ENCODE data around the gene USP17L29.
"Not testable (repeated sequence)": the region's sequence is repeated elsewhere in the genome, so short reads cannot be mapped to it uniquely, and the experiment has no call there.

USP17L29 gene, protein sequence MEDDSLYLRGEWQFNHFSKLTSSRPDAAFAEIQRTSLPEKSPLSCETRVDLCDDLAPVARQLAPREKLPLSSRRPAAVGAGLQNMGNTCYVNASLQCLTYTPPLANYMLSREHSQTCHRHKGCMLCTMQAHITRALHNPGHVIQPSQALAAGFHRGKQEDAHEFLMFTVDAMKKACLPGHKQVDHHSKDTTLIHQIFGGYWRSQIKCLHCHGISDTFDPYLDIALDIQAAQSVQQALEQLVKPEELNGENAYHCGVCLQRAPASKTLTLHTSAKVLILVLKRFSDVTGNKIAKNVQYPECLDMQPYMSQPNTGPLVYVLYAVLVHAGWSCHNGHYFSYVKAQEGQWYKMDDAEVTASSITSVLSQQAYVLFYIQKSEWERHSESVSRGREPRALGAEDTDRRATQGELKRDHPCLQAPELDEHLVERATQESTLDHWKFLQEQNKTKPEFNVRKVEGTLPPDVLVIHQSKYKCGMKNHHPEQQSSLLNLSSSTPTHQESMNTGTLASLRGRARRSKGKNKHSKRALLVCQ

DNA sequence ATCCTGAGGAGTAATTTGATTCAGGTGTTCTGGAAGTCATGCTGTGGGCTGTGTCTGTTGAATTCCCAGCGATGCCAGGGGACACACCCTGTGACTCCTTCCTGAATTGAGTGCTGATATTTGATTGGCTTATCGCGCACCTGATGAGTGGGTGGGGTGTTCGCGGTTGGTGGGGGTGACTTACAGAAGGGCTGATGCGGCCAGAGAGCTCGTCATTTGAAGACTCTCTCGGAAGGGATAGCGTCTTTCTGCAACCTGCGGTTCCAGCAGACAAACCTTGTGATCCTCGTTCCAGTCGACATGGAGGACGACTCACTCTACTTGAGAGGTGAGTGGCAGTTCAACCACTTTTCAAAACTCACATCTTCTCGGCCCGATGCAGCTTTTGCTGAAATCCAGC lies at the start of gene USP17L29:
TSS of gene USP17L29 (plus strand) at position 301 of the 400 bp plus-strand sequence. CDS start at position 301, 0 bp downstream.
- DNase-seq: not testable (repeated sequence)

DNA sequence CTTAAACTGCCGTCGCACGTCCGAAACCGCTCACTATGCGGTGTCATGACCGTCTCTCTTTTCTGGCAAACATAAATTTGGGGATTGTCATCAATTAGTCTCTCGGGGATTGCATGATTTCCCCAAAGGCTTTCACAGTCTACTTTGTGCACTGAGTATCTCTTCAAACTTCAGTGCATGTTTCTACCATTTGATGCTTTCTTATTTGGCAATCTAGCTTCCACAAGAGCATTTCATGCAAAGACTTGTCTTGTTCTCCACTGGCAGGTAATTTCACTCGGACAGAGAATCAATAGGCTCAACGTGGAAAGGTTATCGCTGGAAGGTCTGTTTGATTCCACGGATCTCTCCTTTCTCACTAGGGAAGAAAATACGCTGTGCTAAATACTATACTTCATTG lies 29.2 kb upstream of the USP17L29 start:
- not testable (repeated sequence) for DNase-seq

DNA sequence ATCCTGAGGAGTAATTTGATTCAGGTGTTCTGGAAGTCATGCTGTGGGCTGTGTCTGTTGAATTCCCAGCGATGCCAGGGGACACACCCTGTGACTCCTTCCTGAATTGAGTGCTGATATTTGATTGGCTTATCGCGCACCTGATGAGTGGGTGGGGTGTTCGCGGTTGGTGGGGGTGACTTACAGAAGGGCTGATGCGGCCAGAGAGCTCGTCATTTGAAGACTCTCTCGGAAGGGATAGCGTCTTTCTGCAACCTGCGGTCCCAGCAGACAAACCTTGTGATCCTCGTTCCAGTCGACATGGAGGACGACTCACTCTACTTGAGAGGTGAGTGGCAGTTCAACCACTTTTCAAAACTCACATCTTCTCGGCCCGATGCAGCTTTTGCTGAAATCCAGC lies 28.6 kb upstream of the USP17L29 start, which contains the start of gene USP17L24:
TSS of gene USP17L24 (plus strand) at position 301 of the 400 bp plus-strand sequence. CDS start at position 301, 0 bp downstream.
- DNase-seq: not testable (repeated sequence)

DNA sequence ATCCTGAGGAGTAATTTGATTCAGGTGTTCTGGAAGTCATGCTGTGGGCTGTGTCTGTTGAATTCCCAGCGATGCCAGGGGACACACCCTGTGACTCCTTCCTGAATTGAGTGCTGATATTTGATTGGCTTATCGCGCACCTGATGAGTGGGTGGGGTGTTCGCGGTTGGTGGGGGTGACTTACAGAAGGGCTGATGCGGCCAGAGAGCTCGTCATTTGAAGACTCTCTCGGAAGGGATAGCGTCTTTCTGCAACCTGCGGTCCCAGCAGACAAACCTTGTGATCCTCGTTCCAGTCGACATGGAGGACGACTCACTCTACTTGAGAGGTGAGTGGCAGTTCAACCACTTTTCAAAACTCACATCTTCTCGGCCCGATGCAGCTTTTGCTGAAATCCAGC lies 23.8 kb upstream of the USP17L29 start, which contains the start of gene USP17L25:
TSS of gene USP17L25 (plus strand) at position 301 of the 400 bp plus-strand sequence. CDS start at position 301, 0 bp downstream.
- DNase-seq: not testable (repeated sequence)

DNA sequence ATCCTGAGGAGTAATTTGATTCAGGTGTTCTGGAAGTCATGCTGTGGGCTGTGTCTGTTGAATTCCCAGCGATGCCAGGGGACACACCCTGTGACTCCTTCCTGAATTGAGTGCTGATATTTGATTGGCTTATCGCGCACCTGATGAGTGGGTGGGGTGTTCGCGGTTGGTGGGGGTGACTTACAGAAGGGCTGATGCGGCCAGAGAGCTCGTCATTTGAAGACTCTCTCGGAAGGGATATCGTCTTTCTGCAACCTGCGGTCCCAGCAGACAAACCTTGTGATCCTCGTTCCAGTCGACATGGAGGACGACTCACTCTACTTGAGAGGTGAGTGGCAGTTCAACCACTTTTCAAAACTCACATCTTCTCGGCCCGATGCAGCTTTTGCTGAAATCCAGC lies 19.1 kb upstream of the USP17L29 start, which contains the start of gene USP17L26:
TSS of gene USP17L26 (plus strand) at position 301 of the 400 bp plus-strand sequence. CDS start at position 301, 0 bp downstream.
- DNase-seq: not testable (repeated sequence)

DNA sequence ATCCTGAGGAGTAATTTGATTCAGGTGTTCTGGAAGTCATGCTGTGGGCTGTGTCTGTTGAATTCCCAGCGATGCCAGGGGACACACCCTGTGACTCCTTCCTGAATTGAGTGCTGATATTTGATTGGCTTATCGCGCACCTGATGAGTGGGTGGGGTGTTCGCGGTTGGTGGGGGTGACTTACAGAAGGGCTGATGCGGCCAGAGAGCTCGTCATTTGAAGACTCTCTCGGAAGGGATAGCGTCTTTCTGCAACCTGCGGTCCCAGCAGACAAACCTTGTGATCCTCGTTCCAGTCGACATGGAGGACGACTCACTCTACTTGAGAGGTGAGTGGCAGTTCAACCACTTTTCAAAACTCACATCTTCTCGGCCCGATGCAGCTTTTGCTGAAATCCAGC lies 14.3 kb upstream of the USP17L29 start, which contains the start of gene USP17L5:
TSS of gene USP17L5 (plus strand) at position 301 of the 400 bp plus-strand sequence. CDS start at position 301, 0 bp downstream.
- not testable (repeated sequence) for DNase-seq

DNA sequence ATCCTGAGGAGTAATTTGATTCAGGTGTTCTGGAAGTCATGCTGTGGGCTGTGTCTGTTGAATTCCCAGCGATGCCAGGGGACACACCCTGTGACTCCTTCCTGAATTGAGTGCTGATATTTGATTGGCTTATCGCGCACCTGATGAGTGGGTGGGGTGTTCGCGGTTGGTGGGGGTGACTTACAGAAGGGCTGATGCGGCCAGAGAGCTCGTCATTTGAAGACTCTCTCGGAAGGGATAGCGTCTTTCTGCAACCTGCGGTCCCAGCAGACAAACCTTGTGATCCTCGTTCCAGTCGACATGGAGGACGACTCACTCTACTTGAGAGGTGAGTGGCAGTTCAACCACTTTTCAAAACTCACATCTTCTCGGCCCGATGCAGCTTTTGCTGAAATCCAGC lies 9.6 kb upstream of the USP17L29 start, which contains the start of gene USP17L27:
TSS of gene USP17L27 (plus strand) at position 301 of the 400 bp plus-strand sequence. CDS start at position 301, 0 bp downstream.
- not testable (repeated sequence) for DNase-seq

DNA sequence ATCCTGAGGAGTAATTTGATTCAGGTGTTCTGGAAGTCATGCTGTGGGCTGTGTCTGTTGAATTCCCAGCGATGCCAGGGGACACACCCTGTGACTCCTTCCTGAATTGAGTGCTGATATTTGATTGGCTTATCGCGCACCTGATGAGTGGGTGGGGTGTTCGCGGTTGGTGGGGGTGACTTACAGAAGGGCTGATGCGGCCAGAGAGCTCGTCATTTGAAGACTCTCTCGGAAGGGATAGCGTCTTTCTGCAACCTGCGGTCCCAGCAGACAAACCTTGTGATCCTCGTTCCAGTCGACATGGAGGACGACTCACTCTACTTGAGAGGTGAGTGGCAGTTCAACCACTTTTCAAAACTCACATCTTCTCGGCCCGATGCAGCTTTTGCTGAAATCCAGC lies 4.8 kb upstream of the USP17L29 start, which contains the start of gene USP17L28:
TSS of gene USP17L28 (plus strand) at position 301 of the 400 bp plus-strand sequence. CDS start at position 301, 0 bp downstream.
- DNase-seq: not testable (repeated sequence)

DNA sequence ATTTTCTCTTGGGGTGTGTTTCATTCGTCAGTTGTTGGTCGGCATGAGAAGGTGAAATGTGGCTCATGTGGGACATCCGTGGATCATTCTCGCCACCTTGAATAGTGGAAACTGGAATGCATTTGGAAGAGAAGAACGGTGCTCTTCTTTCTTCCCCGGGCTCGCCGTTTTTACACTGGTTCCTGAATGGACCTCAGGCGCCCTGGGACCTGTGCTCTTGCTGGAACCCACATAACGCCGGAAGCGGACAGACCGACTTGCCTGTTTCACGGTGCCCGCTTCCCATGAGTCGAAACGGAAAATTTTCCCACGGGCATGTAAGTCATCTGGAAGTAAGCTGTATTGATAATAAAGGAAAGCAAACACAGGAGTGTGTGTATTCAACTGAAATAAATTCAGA lies 2.6 kb upstream of the USP17L29 start:
- not testable (repeated sequence) for DNase-seq

DNA sequence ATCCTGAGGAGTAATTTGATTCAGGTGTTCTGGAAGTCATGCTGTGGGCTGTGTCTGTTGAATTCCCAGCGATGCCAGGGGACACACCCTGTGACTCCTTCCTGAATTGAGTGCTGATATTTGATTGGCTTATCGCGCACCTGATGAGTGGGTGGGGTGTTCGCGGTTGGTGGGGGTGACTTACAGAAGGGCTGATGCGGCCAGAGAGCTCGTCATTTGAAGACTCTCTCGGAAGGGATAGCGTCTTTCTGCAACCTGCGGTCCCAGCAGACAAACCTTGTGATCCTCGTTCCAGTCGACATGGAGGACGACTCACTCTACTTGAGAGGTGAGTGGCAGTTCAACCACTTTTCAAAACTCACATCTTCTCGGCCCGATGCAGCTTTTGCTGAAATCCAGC lies 9.4 kb downstream of the USP17L29 start, which contains the start of gene USP17L30:
TSS of gene USP17L30 (plus strand) at position 301 of the 400 bp plus-strand sequence. CDS start at position 301, 0 bp downstream.
- DNase-seq: not testable (repeated sequence)

DNA sequence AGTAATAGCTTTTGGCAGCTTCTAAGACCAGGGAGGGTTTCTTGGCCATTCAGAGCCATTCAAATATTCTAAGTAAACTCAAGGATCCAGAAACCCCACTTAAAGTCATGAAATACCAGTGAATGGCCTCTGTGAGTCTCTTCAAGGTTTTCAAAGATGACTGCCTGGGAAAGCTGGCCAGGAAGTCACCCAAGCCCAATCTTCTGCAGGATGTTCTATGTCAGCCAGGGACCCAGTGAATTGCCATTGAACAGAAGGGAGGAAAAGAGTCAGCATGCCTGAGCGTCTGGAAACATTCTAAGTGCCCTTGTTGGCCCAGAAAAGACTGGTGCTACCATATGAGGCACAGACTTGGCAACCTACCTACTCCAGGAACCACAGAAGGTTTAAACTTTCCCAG lies 26.4 kb downstream of the USP17L29 start:
- DNase-seq: not testable (repeated sequence)

DNA sequence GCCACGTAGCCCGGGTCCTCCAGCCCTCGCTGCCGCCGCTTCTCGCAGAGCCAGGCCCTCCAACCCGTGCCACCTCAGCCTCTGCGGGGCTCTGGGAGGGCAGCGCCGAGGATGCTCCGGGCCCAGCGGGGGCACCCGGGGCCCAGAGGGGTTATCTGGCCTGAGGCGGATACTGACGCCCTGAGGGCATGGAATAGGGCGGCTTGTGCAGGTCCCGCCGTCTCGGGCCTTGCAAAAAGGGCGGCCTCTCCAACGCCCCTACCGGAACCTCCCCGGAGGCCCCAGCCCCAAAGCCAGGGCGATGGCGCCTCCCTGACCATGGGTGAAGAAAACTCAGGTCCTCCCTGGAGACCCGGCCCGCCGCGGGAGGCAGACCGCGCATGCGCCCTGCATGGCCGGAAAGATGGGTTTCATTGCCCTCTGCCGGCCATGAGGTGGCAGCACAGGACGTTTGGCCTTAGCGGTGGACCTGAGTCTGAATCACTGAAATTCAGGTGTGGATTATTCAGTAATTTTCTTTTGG lies 27.6 kb downstream of the USP17L29 start:
- not testable (repeated sequence) for DNase-seq

DNA sequence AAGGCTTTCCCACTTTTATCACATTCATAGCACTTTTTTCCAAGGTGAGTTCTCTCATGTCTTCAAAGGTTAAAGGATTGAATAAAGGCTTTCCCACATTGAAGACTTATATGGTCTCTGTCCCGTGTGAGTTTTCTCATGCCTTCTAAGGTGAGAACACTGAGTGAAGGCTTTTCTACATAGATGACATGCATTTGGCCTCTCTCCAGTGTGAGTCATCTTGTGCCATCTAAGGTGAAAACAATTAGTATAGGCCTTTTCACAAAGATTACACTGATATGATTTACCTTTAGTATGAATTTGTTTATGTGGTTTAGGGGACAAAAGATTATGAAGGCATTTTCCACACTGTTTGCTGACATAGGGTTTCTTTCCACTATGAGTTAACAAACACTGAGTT lies 30.7 kb downstream of the USP17L29 start:
- no peak for DNase-seq

DNA sequence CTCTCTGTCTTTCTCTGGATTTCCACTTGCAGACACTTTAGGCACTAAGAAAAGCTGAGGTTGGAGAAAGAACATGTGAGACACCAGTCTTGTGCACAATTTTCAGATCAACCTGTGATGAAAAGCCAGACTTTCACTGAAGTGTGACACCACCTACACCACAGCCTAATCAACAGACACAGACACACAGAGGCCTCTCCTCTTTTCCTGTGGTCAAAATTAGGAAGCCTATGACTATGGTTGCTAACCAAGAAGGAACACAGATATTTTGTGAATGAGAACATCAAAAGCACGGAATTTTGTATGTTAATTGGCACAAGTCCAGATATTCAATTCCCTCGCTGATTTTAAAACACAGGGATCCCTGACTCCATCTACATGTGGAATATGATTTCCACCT lies 35.6 kb downstream of the USP17L29 start:
- peak; percentile 31 to 33 for DNase-seq

Data from Kasumi-1 (cell line).